ENCODE measurements around the gene SLC4A1AP.

The SLC4A1AP gene

GRCh38 chr2:27734305-27734704, 70.6 kb downstream of the SLC4A1AP start:
- Histone ChIP-seq H3K27me3 (ENCODE audit: insufficient read depth, low read length, poor library complexity, severe bottlenecking) (no peaks in the 10 kb centered on the region), H3K9me3 (ENCODE audit: insufficient read depth, low read depth, low read length) (no peaks in the 10 kb centered on the region), H3K36me3 (ENCODE audit: insufficient read depth, low read length) (no peaks in the 10 kb centered on the region), H3K4me1 (ENCODE audit: insufficient read depth, low read length, poor library complexity, severe bottlenecking) (no peaks in the 10 kb centered on the region), H2AFZ (ENCODE audit: low read length) (no peak overlapping the region), H3F3A (ENCODE audit: low read depth) (no peaks in the 10 kb centered on the region), H3K4me2 (ENCODE audit: low read depth, low read length, poor library complexity, severe bottlenecking) (no peak overlapping the region), H3K79me2 (ENCODE audit: insufficient read depth, low read length) (no peaks in the 10 kb centered on the region), H4K20me1 (ENCODE audit: insufficient read depth, low read length, poor library complexity, severe bottlenecking) (no peaks in the 10 kb centered on the region), H3K9me2 (replicated peaks; ENCODE audit: low read depth, low read length) (no peaks in the 10 kb centered on the region), H3K4me3 (ENCODE audit: low read length, poor library complexity, severe bottlenecking) (no peak overlapping the region), H3K9ac (ENCODE audit: low read depth, low read length, poor library complexity, severe bottlenecking) (no peak overlapping the region)
- no peak for TF ChIP-seq EZH2phosphoT487 (IDR thresholded peaks at IDR 0.05; ENCODE audit: borderline replicate concordance)
- no peak for TF ChIP-seq CTCF (conservative IDR thresholded peaks at IDR 0.05; ENCODE audit: low read length)

GRCh38 chr2:27735263-27735904, 71.7 kb downstream of the SLC4A1AP start:
- Histone ChIP-seq H3K9ac (ENCODE audit: low read depth, low read length, poor library complexity, severe bottlenecking) (no peak overlapping the region), H2AFZ (ENCODE audit: low read length) (no peak overlapping the region), H3K9me2 (replicated peaks; ENCODE audit: low read depth, low read length) (no peaks in the 10 kb centered on the region), H3K36me3 (ENCODE audit: insufficient read depth, low read length) (no peaks in the 10 kb centered on the region), H3K4me3 (ENCODE audit: low read length, poor library complexity, severe bottlenecking) (no peak overlapping the region), H4K20me1 (ENCODE audit: insufficient read depth, low read length, poor library complexity, severe bottlenecking) (no peaks in the 10 kb centered on the region), H3F3A (ENCODE audit: low read depth) (no peaks in the 10 kb centered on the region), H3K4me1 (ENCODE audit: insufficient read depth, low read length, poor library complexity, severe bottlenecking) (no peaks in the 10 kb centered on the region), H3K27me3 (ENCODE audit: insufficient read depth, low read length, poor library complexity, severe bottlenecking) (no peaks in the 10 kb centered on the region), H3K9me3 (ENCODE audit: insufficient read depth, low read depth, low read length) (no peaks in the 10 kb centered on the region), H3K4me2 (ENCODE audit: low read depth, low read length, poor library complexity, severe bottlenecking) (no peak overlapping the region), H3K79me2 (ENCODE audit: insufficient read depth, low read length) (no peaks in the 10 kb centered on the region)
- no peak for TF ChIP-seq CTCF (conservative IDR thresholded peaks at IDR 0.05; ENCODE audit: low read length)

- no peak overlapping the region for H3K4me2 ChIP-seq (ENCODE audit: low read depth, low read length, poor library complexity, severe bottlenecking)
- no peak overlapping the region for H3K4me3 ChIP-seq (ENCODE audit: low read length, poor library complexity, severe bottlenecking)
- H4K20me1 ChIP-seq (ENCODE audit: insufficient read depth, low read length, poor library complexity, severe bottlenecking), result no peaks in the 10 kb centered on the region
- H3K4me1 ChIP-seq (ENCODE audit: insufficient read depth, low read length, poor library complexity, severe bottlenecking), result no peaks in the 10 kb centered on the region
- no peaks in the 10 kb centered on the region for H3K36me3 ChIP-seq (ENCODE audit: insufficient read depth, low read length)
- H3K9me2 ChIP-seq (replicated peaks; ENCODE audit: low read depth, low read length), result no peaks in the 10 kb centered on the region
- H3F3A ChIP-seq (ENCODE audit: low read depth), result no peaks in the 10 kb centered on the region
- no peaks in the 10 kb centered on the region for H3K79me2 ChIP-seq (ENCODE audit: insufficient read depth, low read length)
- H2AFZ ChIP-seq (ENCODE audit: low read length), result no peak overlapping the region
- H3K9me3 ChIP-seq (ENCODE audit: insufficient read depth, low read depth, low read length), result no peaks in the 10 kb centered on the region
- H3K9ac ChIP-seq (ENCODE audit: low read depth, low read length, poor library complexity, severe bottlenecking), result no peak overlapping the region
- TF ChIP-seq CTCF (conservative IDR thresholded peaks at IDR 0.05; ENCODE audit: low read length), result no peak
- TF ChIP-seq EZH2phosphoT487 (IDR thresholded peaks at IDR 0.05; ENCODE audit: borderline replicate concordance), result no peak
- no peaks in the 10 kb centered on the region for H3K27me3 ChIP-seq (ENCODE audit: insufficient read depth, low read length, poor library complexity, severe bottlenecking)
Measured at GRCh38 chr2:27736031-27736889, 72.6 kb downstream of the SLC4A1AP start.
